MV-4-11 (cell line): ENCODE results near the gene CRACDL.

ENCODE experiments used
- DNase-seq: peaks from one replicate; lab custom pipeline; 2025; lab: John Stamatoyannopoulos, UW

The CRACDL gene

GRCh38 chr2:98750593-98751282 is 185.3 kb downstream of the CRACDL start:
- DNase-seq, result no peak

- DNase-seq, result peak; percentile 96
Observed at GRCh38 chr2:98749066-98749450, 187.0 kb downstream of the CRACDL start.

GRCh38 chr2:98748292-98749065 is 187.5 kb downstream of the CRACDL start:
- no peak for DNase-seq

GRCh38 chr2:98747888-98748287 is 188.1 kb downstream of the CRACDL start:
- no peak for DNase-seq

GRCh38 chr2:98746426-98746825 is 189.6 kb downstream of the CRACDL start:
- DNase-seq, result no peak

GRCh38 chr2:98744595-98744994 is 191.4 kb downstream of the CRACDL start:
- no peak for DNase-seq
